ENCODE results near the gene SLC38A5. TPM values are rescaled to one million over a fixed set of nuclear protein-coding genes. Genes with fewer than 3 reads are reported as not detected.
"Not testable (repeated sequence)": the region's sequence is repeated elsewhere in the genome, so short reads cannot be mapped to it uniquely, and the experiment has no call there.

SLC38A5 gene
- polyA plus RNA-seq, 1 donor, result 66.3 TPM

DNA sequence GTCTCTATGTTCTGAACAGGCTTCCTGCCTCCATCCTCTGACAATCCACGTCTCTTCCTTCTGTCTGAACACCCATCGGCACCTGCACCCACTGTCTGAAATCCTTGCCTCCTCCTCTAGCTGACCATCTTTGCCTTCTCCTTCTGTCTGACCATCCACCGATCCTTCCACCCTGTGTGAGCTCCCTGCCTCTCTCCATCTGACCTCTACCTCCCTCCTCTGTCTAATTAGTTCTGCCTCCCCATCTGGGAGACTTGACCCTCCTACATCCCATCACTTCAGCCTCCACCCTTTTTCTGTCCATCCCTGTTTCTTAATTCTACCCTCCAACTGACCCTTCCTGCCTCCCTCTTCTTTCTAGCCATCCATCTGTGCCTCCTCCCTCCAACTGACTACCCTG lies 10.0 kb downstream of the SLC38A5 start:
- Histone ChIP-seq H3K27ac (ENCODE audit: low read length) (no peak overlapping the region), H3K9me3 (ENCODE audit: control insufficient read depth, low read depth, low read length) (no peaks in the 10 kb centered on the region), H3K4me3 (ENCODE audit: low read length) (no peak overlapping the region), H3K4me1 (ENCODE audit: control insufficient read depth, insufficient read depth, low read length) (no peaks in the 10 kb centered on the region), H3K36me3 (ENCODE audit: control insufficient read depth, insufficient read depth, low read length) (peaks cover 2% of the 10 kb centered on the region), H3K27me3 (ENCODE audit: control insufficient read depth, insufficient read depth, low read length) (no peaks in the 10 kb centered on the region)
- no peak for DNase-seq
- no CpG with 5 or more reads among the region's 3 CpGs for WGBS (ENCODE audit: insufficient coverage, low lambda C conversion rate)

DNA sequence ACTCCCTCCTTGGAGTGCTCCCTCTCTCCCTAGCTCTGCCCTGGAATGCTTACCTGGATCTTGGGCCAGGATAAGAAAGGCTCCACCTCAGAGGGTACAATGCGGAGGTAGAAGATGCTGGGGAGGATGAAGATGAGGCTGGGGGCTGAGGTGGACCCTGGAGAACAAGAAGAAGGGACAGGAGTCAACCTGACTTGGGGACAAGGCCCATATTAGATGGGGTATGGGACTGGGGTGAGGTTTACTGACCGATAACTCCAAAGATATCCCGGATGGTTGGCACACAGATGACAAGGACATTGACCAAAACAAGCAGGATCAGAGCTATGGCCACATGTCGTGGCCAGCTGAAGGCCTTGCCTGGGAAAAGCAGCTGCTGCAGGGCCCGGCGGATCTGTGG lies 10.6 kb downstream of the SLC38A5 start:
- no peak overlapping the region for H3K4me3 ChIP-seq (ENCODE audit: low read length)
- peaks cover 2% of the 10 kb centered on the region for H3K36me3 ChIP-seq (ENCODE audit: control insufficient read depth, insufficient read depth, low read length)
- no peaks in the 10 kb centered on the region for H3K27me3 ChIP-seq (ENCODE audit: control insufficient read depth, insufficient read depth, low read length)
- DNase-seq, result no peak
- H3K27ac ChIP-seq (ENCODE audit: low read length), result no peak overlapping the region
- H3K4me1 ChIP-seq (ENCODE audit: control insufficient read depth, insufficient read depth, low read length), result no peaks in the 10 kb centered on the region
- no peaks in the 10 kb centered on the region for H3K9me3 ChIP-seq (ENCODE audit: control insufficient read depth, low read depth, low read length)
- no CpG with 5 or more reads among the region's 6 CpGs for WGBS (ENCODE audit: insufficient coverage, low lambda C conversion rate)

DNA sequence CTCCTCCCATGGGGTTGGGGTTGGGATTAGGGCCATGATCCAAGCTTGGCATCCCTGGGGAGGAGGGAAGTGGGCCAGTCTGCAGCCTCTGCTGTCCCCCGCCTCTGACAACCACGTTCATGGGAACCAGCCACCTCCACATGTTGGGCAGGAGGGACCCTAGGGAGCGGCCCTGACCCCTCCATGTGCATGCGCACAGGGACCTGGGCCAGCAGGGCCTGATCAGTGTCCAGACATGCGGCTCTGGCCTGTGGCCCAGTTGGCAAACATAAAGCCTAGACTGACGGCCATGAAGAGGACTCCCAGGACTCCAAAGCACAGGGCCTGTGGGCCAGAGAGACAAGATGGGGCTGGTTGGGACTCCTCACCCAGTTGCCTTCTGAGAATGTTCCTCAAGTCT lies 11.3 kb downstream of the SLC38A5 start:
- Histone ChIP-seq H3K36me3 (ENCODE audit: control insufficient read depth, insufficient read depth, low read length) (peaks cover 2% of the 10 kb centered on the region), H3K4me3 (ENCODE audit: low read length) (no peak overlapping the region), H3K9me3 (ENCODE audit: control insufficient read depth, low read depth, low read length) (no peaks in the 10 kb centered on the region), H3K4me1 (ENCODE audit: control insufficient read depth, insufficient read depth, low read length) (no peaks in the 10 kb centered on the region), H3K27me3 (ENCODE audit: control insufficient read depth, insufficient read depth, low read length) (no peaks in the 10 kb centered on the region), H3K27ac (ENCODE audit: low read length) (no peak overlapping the region)
- DNase-seq, result no peak
- no CpG with 5 or more reads among the region's 6 CpGs for WGBS (ENCODE audit: insufficient coverage, low lambda C conversion rate)

DNA sequence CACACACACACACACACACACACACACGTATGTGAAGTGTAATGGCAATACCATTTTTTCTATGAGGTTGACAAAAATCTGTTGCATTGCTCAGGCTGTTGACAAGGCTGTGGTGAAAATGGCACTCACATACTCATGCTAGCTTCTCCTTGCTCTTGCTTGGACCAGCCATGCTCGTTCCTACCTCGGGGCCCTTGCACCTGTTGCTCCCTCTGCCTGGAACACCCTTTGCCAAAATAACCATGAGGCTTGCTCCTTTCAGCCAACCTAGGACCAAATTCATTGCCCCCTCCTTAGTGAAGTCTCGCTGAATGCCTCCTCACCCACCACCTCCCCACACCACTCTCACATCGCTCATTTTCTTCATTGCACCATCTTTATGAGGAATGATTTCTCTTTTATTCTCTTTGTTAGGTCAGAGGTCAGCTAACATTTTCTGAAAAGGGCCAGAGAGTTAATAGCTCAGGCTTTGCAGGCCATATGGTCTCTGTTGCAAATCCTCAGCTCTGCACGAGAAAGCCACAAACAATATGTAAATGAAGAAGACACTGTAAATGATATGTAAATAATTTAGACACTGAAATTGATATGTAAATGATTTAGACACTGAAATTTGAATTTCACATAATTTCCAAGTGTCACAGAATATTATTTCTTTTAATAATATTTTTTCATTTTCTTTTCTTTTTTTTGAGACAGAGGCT lies 13.3 kb downstream of the SLC38A5 start:
- H3K36me3 ChIP-seq (ENCODE audit: control insufficient read depth, insufficient read depth, low read length), result peaks cover under 1% of the 10 kb centered on the region
- no peaks in the 10 kb centered on the region for H3K9me3 ChIP-seq (ENCODE audit: control insufficient read depth, low read depth, low read length)
- DNase-seq, result no peak
- H3K4me3 ChIP-seq (ENCODE audit: low read length), result no peak overlapping the region
- H3K27ac ChIP-seq (ENCODE audit: low read length), result no peak overlapping the region
- no peaks in the 10 kb centered on the region for H3K4me1 ChIP-seq (ENCODE audit: control insufficient read depth, insufficient read depth, low read length)
- no CpG with 5 or more reads among the region's 6 CpGs for WGBS (ENCODE audit: insufficient coverage, low lambda C conversion rate)
- no peaks in the 10 kb centered on the region for H3K27me3 ChIP-seq (ENCODE audit: control insufficient read depth, insufficient read depth, low read length)

DNA sequence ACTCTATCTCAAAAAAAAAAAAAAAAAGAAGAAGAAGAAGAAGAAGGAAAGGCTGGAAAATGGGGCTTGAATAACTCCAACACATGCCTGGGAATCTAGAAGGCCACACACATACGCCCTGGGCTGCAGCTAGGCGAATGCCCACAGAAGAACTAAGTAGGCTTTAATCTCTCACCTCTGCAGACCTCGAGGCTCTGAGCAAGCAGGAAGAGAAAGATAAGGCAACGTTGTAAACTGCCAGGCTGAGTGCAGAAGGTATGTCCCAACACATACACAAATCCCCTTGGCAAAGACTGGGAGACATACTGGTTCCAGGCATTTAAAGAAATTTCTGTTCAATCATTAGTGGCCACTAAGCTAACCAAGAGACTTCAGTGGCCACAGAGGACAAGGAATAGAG lies 18.4 kb downstream of the SLC38A5 start:
- no peak overlapping the region for H3K27ac ChIP-seq (ENCODE audit: low read length)
- H3K9me3 ChIP-seq (ENCODE audit: control insufficient read depth, low read depth, low read length), result no peaks in the 10 kb centered on the region
- WGBS (ENCODE audit: insufficient coverage, low lambda C conversion rate), result no CpG with 5 or more reads among the region's 4 CpGs
- H3K4me3 ChIP-seq (ENCODE audit: low read length), result no peak overlapping the region
- peak; percentile 38 to 57 for DNase-seq
- no peaks in the 10 kb centered on the region for H3K27me3 ChIP-seq (ENCODE audit: control insufficient read depth, insufficient read depth, low read length)
- no peaks in the 10 kb centered on the region for H3K36me3 ChIP-seq (ENCODE audit: control insufficient read depth, insufficient read depth, low read length)
- no peaks in the 10 kb centered on the region for H3K4me1 ChIP-seq (ENCODE audit: control insufficient read depth, insufficient read depth, low read length)

DNA sequence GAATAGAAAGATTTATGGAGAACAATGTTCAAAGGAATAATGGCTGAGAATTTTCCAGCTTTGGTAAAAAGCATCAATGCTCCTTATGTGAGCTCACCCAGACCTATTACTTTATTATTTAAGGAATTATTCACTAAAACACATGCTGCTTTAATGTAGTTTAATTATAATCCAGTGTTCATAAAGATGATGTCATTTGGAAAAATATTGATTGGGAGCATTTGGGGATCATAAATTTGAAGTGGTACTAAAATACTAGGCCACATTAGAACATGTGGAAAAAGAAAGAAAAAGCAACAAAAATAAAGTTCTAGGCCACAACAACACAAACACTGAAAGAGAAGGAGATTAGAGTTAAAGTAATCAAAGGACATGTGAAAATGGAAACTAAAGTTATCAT lies 20.0 kb downstream of the SLC38A5 start:
- Histone ChIP-seq H3K4me1 (ENCODE audit: control insufficient read depth, insufficient read depth, low read length) (no peaks in the 10 kb centered on the region), H3K4me3 (ENCODE audit: low read length) (no peak overlapping the region), H3K27me3 (ENCODE audit: control insufficient read depth, insufficient read depth, low read length) (no peaks in the 10 kb centered on the region), H3K9me3 (ENCODE audit: control insufficient read depth, low read depth, low read length) (no peaks in the 10 kb centered on the region), H3K36me3 (ENCODE audit: control insufficient read depth, insufficient read depth, low read length) (no peaks in the 10 kb centered on the region), H3K27ac (ENCODE audit: low read length) (no peak overlapping the region)
- DNase-seq, result no peak

DNA sequence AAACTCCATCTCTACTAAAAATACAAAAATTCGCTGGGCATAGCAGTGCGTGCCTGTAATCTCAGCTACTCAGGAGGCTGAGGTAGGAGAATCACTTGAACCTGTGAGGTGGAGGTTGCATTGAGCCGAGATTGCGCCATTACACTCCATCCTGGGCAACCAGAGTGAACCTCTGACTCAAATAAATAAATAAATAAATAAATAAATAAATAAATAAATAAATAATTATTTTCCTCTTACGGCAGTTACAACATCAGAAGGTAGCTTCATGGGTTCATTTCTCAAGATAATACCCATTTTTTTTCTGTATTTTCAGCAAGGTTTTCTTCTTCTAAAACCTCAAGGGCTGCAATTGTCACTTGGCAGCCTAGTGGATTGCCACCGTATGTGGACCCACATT lies 22.9 kb downstream of the SLC38A5 start:
- H3K4me1 ChIP-seq (ENCODE audit: control insufficient read depth, insufficient read depth, low read length), result not testable (repeated sequence)
- WGBS (ENCODE audit: insufficient coverage, low lambda C conversion rate), result no CpG with 5 or more reads among the region's 6 CpGs

DNA sequence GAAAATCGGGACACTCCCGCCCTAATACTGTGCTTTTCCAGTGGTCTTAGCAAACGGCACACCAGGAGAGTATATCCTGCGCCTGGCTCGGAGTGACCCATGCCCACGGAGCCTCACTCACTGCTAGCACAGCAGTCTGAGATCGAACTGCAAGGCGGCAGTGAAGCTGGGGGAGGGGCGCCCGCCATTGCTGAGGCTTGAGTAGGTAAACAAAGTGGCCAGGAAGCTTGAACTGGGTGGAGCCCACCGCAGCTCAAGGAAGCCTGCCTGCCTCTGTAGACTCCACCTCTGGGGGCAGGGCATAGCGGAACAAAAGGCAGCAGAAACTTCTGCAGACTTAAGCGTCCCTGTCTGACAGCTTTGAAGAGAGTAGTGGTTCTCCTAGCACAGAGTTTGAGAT lies 36.3 kb downstream of the SLC38A5 start:
- no CpG with 5 or more reads among the region's 13 CpGs for WGBS (ENCODE audit: insufficient coverage, low lambda C conversion rate)
- not testable (repeated sequence) for H3K36me3 ChIP-seq (ENCODE audit: control insufficient read depth, insufficient read depth, low read length); H3K4me3 ChIP-seq (ENCODE audit: low read length); H3K4me1 ChIP-seq (ENCODE audit: control insufficient read depth, insufficient read depth, low read length); H3K9me3 ChIP-seq (ENCODE audit: control insufficient read depth, low read depth, low read length); H3K27me3 ChIP-seq (ENCODE audit: control insufficient read depth, insufficient read depth, low read length); H3K27ac ChIP-seq (ENCODE audit: low read length); DNase-seq

More for the DNA sequence above, 22.9 kb downstream of the SLC38A5 start:
- not testable (repeated sequence) for H3K4me3 ChIP-seq (ENCODE audit: low read length); H3K27ac ChIP-seq (ENCODE audit: low read length); H3K27me3 ChIP-seq (ENCODE audit: control insufficient read depth, insufficient read depth, low read length); H3K9me3 ChIP-seq (ENCODE audit: control insufficient read depth, low read depth, low read length); H3K36me3 ChIP-seq (ENCODE audit: control insufficient read depth, insufficient read depth, low read length); DNase-seq

DNA sequence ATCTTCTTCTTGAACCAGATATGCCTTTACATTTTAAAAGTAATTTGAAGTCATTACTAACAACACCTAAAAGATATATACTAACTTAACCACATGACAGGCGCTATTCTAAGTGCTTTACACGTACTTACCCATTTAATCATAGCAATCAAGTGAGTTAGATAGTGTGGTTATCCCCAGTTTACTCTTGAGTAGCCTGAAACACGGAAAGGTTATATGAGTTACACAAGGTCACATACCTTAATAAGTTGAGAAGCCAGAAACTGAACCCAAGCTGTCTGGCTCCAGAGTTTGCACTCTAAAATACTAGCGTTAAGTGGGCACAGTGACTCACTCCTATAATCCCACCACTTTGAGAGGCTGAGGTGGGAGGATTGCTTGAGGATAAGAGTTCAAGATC lies 39.9 kb downstream of the SLC38A5 start:
- H3K27ac ChIP-seq (ENCODE audit: low read length); H3K27me3 ChIP-seq (ENCODE audit: control insufficient read depth, insufficient read depth, low read length); H3K36me3 ChIP-seq (ENCODE audit: control insufficient read depth, insufficient read depth, low read length); DNase-seq; H3K9me3 ChIP-seq (ENCODE audit: control insufficient read depth, low read depth, low read length); H3K4me3 ChIP-seq (ENCODE audit: low read length); H3K4me1 ChIP-seq (ENCODE audit: control insufficient read depth, insufficient read depth, low read length): not testable (repeated sequence)
- WGBS (ENCODE audit: insufficient coverage, low lambda C conversion rate), result no CpG with 5 or more reads among the region's 4 CpGs

DNA sequence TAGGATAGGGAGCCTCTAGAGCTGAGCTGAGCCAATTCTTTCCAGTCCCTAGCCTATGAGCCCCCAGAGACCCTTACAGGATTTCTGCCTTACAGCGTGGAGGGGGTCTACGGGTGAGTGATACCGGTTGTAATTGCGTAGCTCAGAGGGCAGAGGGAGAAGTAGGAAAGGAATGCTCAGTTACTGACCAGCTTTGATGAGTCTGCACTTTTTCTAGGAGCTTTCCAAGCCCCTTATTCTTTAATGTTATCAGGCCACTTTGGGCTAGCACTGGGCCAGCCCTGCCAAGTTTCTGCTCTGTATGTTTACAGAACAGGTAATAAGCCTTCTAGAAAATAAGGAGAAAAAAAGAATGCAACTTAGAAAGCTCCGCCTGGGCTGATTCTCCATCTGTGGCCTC lies 40.5 kb downstream of the SLC38A5 start:
- not testable (repeated sequence) for H3K9me3 ChIP-seq (ENCODE audit: control insufficient read depth, low read depth, low read length)

DNA sequence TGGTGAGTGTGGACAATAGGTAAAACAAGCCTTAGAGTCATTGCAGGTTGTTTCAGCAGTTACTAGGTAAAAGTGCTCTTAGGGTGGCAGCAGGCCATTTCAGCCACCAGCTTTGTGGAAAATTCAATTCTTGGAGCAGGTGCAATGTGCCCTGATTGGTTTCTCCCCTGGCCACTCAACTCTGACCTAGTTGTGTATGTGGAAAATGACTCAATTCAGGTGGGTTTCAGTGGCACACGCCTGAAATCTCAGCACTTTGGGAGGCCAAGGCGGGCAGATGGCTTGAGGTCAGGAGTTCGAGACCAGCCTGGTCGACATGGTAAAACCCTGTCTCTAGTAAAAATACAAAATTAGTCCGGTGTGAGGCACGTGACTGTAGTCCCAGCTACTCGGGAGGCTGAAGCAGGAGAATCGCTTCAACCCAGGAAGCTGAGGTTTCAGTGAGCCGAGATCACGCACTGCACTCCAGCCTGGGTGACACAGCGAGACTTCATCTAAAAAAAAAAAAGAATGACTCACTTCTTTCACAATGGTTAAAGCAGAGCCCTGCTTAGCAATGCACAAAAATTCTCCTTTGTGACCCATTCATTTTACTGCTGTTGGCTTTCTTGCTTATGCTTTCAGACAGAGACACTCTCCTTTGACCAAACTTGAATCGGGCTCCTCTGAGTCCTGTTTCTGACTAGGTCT lies 42.9 kb downstream of the SLC38A5 start:
- H3K4me1 ChIP-seq (ENCODE audit: control insufficient read depth, insufficient read depth, low read length); H3K4me3 ChIP-seq (ENCODE audit: low read length); H3K27me3 ChIP-seq (ENCODE audit: control insufficient read depth, insufficient read depth, low read length); DNase-seq; H3K27ac ChIP-seq (ENCODE audit: low read length); H3K36me3 ChIP-seq (ENCODE audit: control insufficient read depth, insufficient read depth, low read length); H3K9me3 ChIP-seq (ENCODE audit: control insufficient read depth, low read depth, low read length): not testable (repeated sequence)
- no CpG with 5 or more reads among the region's 12 CpGs for WGBS (ENCODE audit: insufficient coverage, low lambda C conversion rate)

More for the DNA sequence above, 40.5 kb downstream of the SLC38A5 start:
- DNase-seq; H3K27ac ChIP-seq (ENCODE audit: low read length); H3K27me3 ChIP-seq (ENCODE audit: control insufficient read depth, insufficient read depth, low read length); H3K4me3 ChIP-seq (ENCODE audit: low read length); H3K36me3 ChIP-seq (ENCODE audit: control insufficient read depth, insufficient read depth, low read length); H3K4me1 ChIP-seq (ENCODE audit: control insufficient read depth, insufficient read depth, low read length): not testable (repeated sequence)
- WGBS (ENCODE audit: insufficient coverage, low lambda C conversion rate), result no CpG with 5 or more reads among the region's 5 CpGs
